Measurements from ENCODE around the gene HRH3.

- no peak for TF ChIP-seq POLR2AphosphoS5 (IDR thresholded peaks at IDR 0.05; ENCODE audit: low read depth, low read length)
- no peak for TF ChIP-seq SPI1 (IDR thresholded peaks at IDR 0.05; ENCODE audit: low read depth, low read length)
- TF ChIP-seq POLR2A (IDR thresholded peaks at IDR 0.05; ENCODE audit: low read depth, low read length), result no peak
- no peak for TF ChIP-seq TAF1 (IDR thresholded peaks at IDR 0.05; ENCODE audit: low read depth, low read length)
- TF ChIP-seq PAX5 (IDR thresholded peaks at IDR 0.05; ENCODE audit: insufficient read depth, low read length, severe bottlenecking), result no peak
These were observed 10.1 kb downstream of the HRH3 start for GRCh38 chr20:62209850-62210495.

Data from GM12891 (cell line).